GM18517 (cell line): ENCODE results near the gene LUZP2.
"Not testable (repeated sequence)": the region's sequence is repeated elsewhere in the genome, so short reads cannot be mapped to it uniquely, and the experiment has no call there.

Experiments used
- ATAC-seq: cut with Tn5 transposase; IDR thresholded peaks from one replicate; pipeline ENCODE4 v1.9.1; 2021; ENCODE audit warnings: mild to moderate bottlenecking, moderate library complexity; ENCODE audit not compliant: unreplicated experiment

Gene LUZP2

DNA sequence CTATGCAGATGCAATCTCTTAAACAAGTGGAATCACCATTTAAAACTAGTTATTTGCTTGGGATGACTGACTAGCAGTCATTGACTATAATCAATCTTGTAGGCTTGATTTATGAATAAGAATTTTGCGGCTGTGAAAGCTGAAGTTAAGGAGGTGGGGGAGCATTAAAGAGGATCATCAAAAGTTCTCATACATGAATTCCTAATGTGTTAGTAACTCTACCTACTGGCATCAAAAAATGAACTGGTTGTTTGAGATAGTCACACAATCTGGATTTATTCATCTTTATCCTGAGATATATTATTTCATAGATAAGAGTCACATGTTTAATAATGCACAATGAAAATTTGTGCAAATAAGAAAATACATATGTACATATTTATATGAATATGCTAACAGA is 393.6 kb downstream of the LUZP2 start:
- no peak for ATAC-seq

DNA sequence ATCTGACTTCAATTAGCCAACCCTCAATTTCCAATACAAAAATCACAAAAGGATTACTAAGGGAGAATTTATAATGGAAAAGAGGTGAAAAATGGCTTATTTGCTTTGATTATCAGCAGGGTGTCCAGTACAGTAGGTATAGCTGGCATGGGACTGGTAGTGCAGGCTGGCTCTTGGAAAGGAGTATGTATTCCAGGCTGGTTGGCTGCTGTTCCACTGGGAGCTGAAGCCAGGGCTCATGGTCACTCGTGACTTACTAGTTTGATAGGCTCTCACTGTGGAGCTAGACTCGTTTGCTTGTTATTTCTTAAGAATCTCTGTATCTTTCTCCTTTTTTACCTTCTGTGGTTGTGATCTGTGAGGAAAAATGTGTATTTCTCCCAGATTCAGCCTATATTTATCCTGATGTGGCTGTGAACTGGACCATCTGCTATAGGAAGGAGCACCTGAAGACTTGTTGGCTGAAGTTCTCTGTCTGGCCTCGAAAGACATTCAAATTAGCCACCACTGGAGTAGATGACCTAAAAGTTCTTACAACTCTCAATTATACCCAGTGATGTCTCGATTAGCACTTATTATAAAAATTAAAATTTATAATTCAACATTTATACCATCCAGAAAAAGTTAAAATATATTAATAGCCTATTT is 395.1 kb downstream of the LUZP2 start:
- ATAC-seq = not testable (repeated sequence)

DNA sequence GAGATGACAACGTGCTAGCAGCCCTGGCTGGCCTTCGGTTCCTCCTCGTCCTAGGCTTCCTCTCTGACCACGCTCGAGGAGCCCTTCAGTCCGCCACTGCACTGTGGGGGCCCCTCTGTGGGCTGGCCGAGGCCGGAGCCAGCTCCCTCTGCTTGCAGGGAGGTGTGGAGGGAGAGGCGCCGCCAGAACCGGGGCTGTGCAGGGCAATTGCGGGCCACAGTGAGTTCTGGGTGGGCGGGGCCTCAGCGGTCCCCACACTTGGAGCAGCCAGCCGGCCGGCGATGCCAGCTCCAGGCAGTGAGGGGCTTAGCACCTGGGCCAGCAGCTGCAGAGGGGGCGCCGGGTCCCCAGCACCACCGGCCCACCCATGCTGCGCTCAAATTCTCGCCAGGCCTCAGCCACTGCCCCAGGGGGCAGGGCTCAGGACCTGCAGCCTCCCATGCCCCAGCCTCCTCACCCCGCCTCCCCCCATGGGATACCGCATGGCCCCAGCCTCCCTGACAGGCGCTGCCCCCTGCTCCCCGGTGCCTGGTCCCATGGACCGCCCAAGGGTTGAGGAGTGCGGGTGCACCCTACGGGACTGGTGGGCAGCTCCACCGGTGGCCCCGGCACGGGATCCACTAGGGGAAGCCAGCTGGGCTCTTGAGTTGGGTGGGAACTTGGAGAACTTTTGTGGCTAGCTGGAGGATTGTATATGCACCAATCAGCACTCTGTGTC is 399.4 kb downstream of the LUZP2 start:
- no peak for ATAC-seq

DNA sequence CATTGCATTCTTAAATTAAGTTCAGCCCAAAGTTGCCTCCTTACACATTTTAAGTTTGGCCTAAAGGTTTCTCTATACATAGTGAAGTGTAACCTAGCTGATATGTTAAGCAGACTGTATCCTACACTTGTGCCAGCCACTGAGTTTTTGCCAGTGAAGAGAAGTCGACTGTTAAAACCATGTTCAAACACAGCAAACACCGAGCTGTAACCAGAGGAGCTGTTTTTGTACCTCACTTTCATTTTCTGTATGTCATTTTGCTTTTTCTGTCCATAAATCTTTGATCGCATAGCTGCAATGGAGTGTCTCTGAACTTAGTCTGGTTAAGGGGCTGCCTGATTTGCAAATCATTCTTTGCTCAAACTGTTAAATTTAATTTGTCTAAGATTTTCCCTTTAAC is 403.7 kb downstream of the LUZP2 start:
- ATAC-seq = peak; percentile 48

DNA sequence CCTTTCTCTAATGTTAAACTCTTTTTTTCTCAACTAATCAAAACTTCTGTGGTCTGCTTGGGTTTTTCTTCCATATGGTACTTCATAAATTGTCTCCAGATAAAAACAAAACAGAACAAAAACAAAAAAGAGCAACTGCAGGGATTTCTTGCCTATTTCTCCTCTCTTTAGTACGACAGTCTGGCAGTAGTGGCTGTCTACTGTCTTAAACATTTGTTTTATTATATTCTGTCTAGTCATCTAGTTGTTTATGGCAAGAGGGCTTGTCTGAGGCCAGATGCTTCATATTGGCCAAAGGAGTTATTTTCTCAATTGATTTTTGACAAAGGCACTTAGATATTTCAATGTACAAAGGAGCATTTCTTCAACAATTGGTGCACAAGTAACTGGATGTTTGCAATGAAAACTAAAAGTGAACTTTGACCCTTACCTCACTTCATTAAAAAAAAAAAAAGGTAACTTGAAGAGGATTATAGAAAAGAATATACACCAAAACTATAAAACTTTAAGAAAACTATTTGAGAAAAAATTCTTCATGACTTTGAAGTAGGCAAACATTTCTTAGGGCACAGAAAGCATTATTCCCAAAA is 404.2 kb downstream of the LUZP2 start:
- no peak for ATAC-seq

DNA sequence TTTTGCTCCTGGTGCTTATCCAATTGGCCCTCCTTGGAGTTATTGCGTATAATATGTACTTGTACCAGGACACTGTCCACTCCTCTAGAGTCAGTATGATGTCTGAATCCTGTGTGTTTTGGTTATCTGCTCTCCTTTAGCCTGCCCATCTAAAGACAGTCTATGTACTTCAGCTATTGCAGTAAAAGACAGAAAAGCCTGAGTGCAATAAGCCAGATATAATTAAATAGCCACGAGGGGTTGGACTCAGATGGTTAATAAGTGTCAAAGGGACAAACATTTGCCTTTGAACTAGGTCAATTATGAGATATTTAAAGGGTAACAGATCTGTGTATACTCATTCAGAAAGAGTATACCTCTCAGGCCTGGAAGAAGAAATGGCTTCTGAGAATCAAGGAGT is 406.7 kb downstream of the LUZP2 start:
- ATAC-seq = no peak

DNA sequence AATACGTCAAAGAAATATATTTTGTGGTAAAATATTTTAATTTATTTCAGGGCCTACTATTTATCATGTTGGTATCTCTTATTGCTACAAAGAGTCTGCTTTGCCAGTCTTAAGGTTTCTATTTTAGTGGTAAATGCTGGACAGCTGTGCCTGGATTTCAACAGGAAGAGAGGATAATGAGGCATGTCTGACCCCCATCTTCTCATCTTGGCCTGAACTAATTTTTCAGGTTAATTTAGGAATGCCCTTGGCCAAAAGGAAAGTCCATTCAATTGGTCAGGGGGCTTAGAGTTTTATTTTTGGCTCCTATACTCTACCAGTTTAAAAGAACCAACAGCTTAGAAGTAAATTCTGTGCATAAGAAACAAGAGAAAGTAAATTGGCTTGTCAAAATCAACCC is 428.2 kb downstream of the LUZP2 start:
- no peak for ATAC-seq

DNA sequence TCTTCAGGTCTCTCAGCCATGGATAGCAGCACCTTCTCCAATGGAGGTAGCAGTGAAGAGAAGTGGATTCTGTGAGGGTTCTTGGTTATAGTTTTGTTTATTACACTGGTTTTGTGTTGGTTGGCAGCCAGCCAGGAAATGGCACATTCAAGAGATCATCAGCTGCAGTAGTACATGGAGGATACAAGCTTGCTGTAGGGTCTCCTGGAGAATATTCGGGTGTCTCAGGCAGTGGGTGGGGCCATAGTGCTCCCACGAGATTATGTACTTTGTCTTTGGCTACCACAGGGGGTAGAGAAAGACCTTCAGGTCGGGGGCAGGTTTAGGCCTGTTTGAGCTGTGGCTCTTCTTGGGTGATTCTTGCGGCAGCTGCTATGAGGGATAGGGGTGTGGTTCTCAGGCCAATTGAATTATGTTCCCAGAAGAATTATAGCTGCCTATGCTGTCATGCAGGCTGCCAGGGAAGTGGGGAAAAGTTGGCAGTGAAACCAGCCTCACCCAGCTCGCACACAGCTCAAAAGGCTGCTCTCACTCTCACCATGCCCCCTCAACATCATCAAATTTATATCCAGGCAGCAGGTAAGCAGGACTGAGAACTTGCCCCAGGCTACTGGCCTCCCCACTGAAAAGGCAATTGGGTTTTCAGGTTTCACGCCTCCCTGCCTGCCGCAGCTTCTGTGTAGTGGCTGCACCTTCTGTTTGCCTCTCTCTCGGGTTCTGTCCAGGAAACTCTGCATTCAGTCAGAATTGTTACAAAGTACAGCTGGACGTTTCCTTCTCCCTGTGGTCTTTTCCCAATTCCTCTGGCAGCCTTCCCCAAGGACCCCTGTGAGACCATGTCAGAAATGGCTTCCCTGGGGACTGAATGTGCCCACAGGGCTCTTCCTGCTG is 435.5 kb downstream of the LUZP2 start:
- ATAC-seq = no peak

DNA sequence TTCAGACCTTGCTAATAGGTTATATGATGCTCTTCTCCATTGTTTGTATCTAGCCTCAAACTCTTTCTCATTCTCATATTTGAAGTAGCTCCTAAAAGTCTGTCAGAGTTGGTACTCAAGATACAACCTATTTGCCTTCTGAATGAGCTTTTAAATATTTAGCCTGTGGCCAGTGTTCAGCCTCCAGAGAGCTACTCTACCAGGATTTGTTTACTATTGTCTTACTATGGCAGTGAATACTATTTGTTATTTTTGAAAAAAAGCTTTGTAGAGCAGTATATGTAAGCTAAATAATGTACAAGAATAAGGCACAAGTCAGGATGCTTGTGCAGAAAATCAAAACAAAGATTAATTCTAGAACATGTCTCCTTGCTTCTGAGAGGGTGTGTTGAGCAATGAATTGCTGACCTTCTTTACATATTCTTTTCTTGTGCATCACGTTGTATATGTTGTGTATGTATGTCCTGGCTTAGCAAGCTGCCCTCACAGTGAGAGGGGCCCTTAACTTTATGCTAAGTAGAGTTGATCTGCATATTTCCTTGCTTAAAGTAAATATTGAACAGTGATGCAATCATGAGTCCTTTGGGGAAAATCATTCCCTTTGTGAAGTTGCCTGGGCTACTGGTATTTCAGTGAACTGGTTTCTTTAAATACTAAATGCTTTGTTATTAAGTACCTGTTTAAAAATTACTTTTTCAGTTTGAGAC is 438.0 kb downstream of the LUZP2 start:
- ATAC-seq = no peak

DNA sequence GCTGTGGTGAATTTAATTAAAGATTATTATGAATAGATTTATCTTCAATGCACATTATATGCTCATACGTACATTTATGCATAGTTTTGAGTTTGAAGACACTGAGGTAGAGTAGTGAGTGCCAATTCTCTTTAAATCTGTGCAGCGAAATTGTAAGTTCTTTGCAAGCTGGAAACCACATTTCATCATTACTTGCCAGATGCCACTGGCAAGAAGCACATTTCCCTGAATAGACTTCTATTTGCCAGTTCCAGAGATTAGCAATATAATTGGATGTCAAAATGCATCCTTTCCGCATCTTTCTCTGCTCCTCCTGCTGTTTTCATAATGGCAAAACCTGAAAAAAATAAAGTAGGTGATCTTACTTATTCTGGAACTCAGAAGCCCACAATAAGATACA is 448.0 kb downstream of the LUZP2 start:
- ATAC-seq = no peak

DNA sequence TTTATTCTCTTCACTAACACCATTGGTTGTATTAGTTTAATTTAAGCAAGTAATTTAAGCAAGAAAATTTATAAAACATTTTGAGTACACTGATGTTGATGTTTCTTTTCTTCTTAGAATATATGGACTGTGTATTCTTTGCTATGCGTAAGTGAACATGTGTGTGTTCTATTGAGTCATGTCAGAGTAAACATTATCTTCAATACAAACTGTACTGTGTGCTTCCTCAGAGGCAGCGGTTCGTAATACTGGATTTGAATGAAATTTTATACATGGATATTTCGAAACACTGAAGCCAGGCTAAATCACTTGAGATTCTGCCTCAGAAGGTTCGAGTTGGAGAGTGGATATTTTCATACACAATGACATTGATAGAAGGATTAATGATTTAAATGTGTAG is 452.6 kb downstream of the LUZP2 start:
- ATAC-seq = no peak

DNA sequence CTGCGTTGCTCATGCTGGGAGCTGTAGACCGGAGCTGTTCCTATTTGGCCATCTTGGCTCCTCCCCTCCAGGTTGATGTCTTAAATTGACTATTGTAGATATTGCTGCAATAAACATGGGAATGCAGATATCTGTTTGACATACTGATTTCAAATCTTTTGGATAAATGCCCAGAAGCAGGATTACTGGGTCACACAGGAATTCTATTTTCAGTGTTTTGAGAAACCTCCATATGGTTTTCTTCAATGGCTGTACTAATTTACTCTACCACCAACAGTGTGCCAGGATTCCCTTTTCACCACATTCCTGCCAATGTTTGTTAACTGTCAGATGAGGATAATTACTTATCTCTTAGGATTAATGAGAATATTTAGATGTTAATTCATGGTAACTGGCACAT is 467.0 kb downstream of the LUZP2 start:
- ATAC-seq = no peak

DNA sequence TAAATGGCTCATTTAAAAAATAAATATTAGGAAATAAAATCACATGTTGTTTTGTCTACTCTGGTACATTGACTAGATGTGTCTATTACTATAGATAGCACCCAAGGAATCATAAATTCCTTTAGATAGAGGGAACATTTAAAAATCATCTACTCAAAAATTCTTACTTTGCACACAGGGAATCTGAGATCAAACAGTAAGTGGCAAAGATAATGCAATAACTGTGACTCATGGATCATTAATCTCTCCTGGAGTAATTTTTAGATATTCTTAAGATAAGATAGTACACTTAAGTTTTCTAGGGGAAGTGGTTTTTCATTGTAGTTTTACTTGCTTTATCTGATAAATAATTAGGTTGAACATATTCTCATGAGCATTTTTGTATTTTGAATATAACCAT is 468.9 kb downstream of the LUZP2 start:
- no peak for ATAC-seq

DNA sequence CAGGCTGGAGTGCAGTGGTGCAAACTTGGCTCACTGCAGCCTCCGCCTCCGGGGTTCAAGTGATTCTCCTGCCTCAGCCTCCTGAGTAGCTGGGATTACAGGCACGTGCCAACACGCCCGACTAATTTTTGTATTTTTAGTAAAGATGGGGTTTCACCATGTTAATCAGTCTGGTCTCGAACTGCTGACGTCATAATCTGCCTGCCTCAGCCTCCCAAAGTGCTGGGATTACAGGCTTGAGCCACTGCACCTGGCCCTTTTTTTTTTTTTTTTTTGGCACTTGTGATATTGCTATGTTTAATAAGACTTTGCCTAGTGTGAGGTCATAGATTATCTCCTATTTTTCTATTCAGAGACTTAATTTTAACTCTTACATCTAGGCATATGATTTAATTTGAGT is 497.1 kb downstream of the LUZP2 start:
- not testable (repeated sequence) for ATAC-seq

DNA sequence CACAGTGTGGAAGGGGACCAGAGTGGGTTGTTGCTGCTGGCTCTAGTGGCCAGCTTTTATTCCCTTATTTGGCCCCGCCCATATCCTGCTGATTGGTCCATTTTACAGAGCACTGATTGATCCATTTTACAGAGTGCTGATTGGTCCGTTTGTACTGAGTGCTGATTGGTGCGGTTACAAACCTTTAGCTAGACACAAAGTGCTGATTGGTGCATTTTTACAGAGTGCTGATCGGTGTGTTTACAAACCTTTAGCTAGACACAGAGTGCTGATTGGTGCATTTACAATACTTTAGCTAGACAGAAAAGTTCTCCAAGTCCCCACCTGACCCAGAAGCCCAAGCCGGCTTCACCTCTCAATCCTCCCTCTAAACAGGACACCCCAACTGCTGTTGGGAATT is 503.1 kb downstream of the LUZP2 start:
- not testable (repeated sequence) for ATAC-seq

DNA sequence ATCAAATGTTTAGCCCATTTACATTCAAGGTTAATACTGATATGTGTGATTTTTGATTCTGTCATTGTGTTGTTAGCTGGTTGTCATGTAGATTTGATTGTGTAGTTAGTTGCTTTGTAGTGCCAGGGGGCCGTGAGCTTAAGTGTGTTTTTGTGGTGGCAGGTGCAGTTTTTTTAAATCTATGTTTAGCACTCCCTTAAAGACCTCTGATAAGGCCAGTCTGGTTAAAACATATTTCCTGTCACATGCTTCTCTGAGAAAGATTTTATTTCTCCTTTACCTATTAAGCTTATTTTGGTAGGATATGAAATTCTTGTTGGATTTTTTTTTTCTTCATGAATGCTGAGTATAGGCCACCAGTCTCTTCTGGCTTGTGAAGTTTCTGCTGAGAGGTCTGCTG is 540.6 kb downstream of the LUZP2 start:
- ATAC-seq = no peak

DNA sequence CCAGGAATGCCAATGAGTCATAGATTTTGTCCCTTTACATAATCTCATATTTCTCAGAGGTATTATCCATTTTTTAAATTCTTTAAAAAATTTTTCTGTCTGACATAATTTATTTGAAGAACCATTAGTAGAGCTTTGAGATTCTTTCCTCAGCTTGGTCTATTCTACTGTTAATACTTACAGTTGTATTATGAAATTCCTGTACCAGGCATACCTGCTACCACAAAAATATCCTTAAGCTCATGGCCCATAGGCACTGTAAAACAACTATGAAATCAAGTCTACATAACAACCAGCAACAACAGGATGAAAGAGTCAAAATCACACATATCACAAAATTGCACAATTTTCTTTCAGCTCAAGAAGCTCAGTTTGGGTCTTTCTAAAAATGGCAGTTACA is 541.3 kb downstream of the LUZP2 start:
- ATAC-seq = no peak

DNA sequence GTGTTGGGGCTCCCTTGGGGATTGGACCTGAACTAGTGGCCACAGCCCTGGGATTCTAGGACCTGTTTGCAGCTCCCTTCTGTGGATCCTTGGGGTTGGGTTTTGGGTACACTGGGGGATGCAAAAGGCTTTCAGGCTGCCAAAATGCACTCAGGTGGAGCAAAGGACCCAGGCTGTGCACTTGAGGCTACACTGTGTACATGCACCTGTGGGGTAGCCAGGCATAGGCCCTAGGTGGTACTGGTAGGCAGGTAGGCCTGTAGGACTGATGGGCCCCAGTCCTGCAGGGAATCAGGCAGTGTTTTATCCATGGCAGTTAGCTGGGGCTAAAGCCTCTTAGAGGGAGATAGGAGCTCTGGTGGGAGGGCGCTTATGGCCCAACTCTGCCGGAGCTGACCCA is 542.3 kb downstream of the LUZP2 start:
- ATAC-seq = no peak

DNA sequence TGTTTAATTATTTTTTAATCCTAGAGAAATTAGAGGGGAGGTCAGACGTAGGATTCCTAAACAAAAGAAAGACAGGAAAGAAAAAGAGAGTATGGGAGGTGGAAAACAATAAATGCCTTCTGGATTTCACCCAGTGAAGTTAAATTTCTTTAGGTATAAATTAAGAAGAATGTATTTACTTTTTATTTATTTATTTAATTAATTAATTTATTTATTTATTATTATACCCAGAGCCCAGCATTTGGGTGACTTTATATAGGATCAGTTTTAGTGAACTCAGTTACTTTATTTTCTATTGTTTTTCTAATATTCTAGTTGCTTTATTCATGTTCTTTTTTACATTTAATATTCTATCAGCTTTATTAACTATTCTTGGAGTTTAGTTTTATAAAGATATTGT is 551.8 kb downstream of the LUZP2 start:
- ATAC-seq = no peak

DNA sequence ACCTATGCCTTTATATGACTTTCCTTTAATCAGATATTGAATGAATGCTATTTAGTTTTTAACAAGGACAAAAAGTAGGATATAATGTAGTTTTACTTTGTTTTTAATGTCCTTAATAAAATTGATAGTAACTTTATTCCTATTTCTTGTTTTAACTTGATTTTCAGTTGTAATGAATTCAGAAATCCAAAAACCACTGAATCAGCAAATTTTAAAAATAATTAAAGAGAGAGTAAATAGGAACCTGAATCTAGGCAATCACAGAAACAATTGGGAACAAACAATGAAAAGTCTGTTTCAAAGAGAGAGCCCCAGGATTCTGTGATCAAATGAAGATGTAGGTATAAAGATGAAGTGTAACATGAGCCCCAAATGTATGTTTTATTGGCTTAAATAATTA is 556.0 kb downstream of the LUZP2 start:
- ATAC-seq = no peak

DNA sequence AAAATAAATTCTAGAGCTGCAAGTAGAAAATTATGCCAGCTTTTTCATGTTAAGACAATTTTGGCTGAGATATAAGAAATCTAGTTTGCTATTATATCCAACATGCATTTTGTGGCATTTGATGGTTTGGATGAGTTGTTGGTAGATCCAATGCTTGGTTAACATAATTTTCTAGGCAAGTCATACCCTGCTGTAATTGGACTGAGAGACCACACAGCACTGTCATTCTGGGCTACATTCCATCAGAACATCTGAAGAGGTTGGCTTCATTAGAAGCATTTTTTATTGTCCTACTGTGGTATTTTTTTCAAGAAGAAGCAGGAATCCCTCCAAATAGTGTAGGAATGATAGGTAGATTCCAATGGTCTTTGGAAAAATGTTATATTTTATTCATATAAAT is 561.0 kb downstream of the LUZP2 start:
- ATAC-seq = no peak
